ENCODE data around the gene DMBT1. TPM values are rescaled to one million over a fixed set of nuclear protein-coding genes. Genes with fewer than 3 reads are reported as not detected.
A peak's percentile ranks its signal among the peaks of the same experiment; 100 is the strongest.

The DMBT1 gene
- total and polyA plus RNA-seq, 4 donors, result 0.03 TPM; not detected in 3

GRCh38 chr10:122525788-122526187, 34.8 kb upstream of the DMBT1 start:
- DNase-seq (ENCODE audit: low spot score), result no peak
- Histone ChIP-seq H3K9me3 (ENCODE audit: control insufficient read depth in 4 of 4, low read length in 3 of 4) (no peaks in the 10 kb centered on the region), H3K4me1 (ENCODE audit: control insufficient read depth in 4 of 4, insufficient read depth in 4 of 4, low read length in 3 of 4) (peaks cover 4 to 17% (median 12%) of the 10 kb centered on the region in 4 donors), H3K27me3 (ENCODE audit: control insufficient read depth in 4 of 4, insufficient read depth in 4 of 4, low read length in 3 of 4) (no peaks in the 10 kb centered on the region), H3K36me3 (ENCODE audit: control insufficient read depth in 4 of 4, insufficient read depth in 3 of 4, low read depth in 1 of 4, low read length in 3 of 4) (no peaks in the 10 kb centered on the region), H3K4me3 (ENCODE audit: low read depth in 1 of 3, low read length in 3 of 3) (no peak overlapping the region), H3K27ac (ENCODE audit: low read depth in 1 of 2, low read length in 2 of 2) (no peak overlapping the region), H3K9ac (ENCODE audit: low read depth in 1 of 2, low read length in 2 of 2) (no peak overlapping the region)
- WGBS, result 39% methylated on average over 6 of the region's 6 CpGs
- TF ChIP-seq RAD21 (IDR thresholded peaks at IDR 0.05) (peak; percentile 84 to 91), NR2F2 (IDR thresholded peaks at IDR 0.05) (no peak), REST (IDR thresholded peaks at IDR 0.05) (no peak), CTCF (IDR thresholded peaks at IDR 0.05; ENCODE audit: low read depth, low read length, missing input control) (peak; percentile 60), FOXA2 (IDR thresholded peaks at IDR 0.05) (no peak)

- no peak overlapping the region for H3K9ac ChIP-seq (ENCODE audit: low read depth in 1 of 2, low read length in 2 of 2)
- H3K36me3 ChIP-seq (ENCODE audit: control insufficient read depth in 4 of 4, insufficient read depth in 3 of 4, low read depth in 1 of 4, low read length in 3 of 4), result no peaks in the 10 kb centered on the region
- H3K9me3 ChIP-seq (ENCODE audit: control insufficient read depth in 4 of 4, low read length in 3 of 4), result no peaks in the 10 kb centered on the region
- 63% methylated on average over 5 of the region's 5 CpGs for WGBS
- peaks cover 6 to 20% (median 12%) of the 10 kb centered on the region in 4 donors for H3K4me1 ChIP-seq (ENCODE audit: control insufficient read depth in 4 of 4, insufficient read depth in 4 of 4, low read length in 3 of 4)
- TF ChIP-seq HNF4G (IDR thresholded peaks at IDR 0.05) (peak; percentile 77), FOXA2 (IDR thresholded peaks at IDR 0.05) (no peak), RXRA (IDR thresholded peaks at IDR 0.05) (peak; percentile 76 to 79), REST (IDR thresholded peaks at IDR 0.05) (peak; percentile 45), ZBTB33 (IDR thresholded peaks at IDR 0.05) (no peak), YY1 (IDR thresholded peaks at IDR 0.05) (peak; percentile 67), HNF4A (conservative IDR thresholded peaks at IDR 0.05) (peak; percentile 90 to 91), RAD21 (IDR thresholded peaks at IDR 0.05) (peak in 1 of 2 donors; percentile 5), SP1 (IDR thresholded peaks at IDR 0.05) (peak; percentile 81), JUND (IDR thresholded peaks at IDR 0.05) (peak in 1 of 2 donors; percentile 43)
- no peak overlapping the region for H3K4me3 ChIP-seq (ENCODE audit: low read depth in 1 of 3, low read length in 3 of 3)
- H3K27ac ChIP-seq (ENCODE audit: low read depth in 1 of 2, low read length in 2 of 2), result no peak overlapping the region
- no peak for DNase-seq (ENCODE audit: low spot score)
- H3K27me3 ChIP-seq (ENCODE audit: control insufficient read depth in 4 of 4, insufficient read depth in 4 of 4, low read length in 3 of 4), result no peaks in the 10 kb centered on the region
These were observed 33.7 kb upstream of the DMBT1 start for GRCh38 chr10:122526892-122527291.

Data from liver (tissue), 9 donors.